GM21515 (cell line): ENCODE measurements around the gene IKBKE.

ENCODE experiments used
- ATAC-seq: cut with Tn5 transposase; IDR thresholded peaks from one replicate; pipeline ENCODE4 v1.9.1; 2021; ENCODE audit not compliant: unreplicated experiment

Gene IKBKE

GRCh38 chr1:206495011-206495461 is 24.8 kb downstream of the IKBKE start:
- no peak for ATAC-seq

GRCh38 chr1:206495493-206496046 is 25.3 kb downstream of the IKBKE start:
- peak; percentile 26 for ATAC-seq

GRCh38 chr1:206496131-206496793 is 26.0 kb downstream of the IKBKE start:
- peak; percentile 49 for ATAC-seq

DNA sequence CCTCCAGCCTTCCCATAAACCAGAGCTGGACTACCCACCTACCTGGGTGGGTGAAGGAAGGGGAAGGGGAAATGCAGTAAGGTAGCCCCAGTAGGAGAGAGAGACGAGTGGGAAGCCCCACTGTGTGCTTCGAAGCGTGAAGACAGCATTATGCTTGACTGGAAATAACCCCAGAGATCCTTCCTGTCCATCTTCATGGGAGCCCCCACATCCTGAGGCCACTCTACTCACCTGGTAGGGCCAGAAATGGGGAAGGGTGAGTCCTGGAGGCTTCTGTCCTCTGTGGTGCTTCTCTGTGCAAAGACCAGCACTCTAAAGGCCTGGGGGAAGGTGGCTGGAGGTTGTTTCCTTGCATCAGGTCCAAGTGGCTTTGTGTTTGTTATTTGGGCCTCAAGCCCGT is 27.1 kb downstream of the IKBKE start:
- no peak for ATAC-seq

DNA sequence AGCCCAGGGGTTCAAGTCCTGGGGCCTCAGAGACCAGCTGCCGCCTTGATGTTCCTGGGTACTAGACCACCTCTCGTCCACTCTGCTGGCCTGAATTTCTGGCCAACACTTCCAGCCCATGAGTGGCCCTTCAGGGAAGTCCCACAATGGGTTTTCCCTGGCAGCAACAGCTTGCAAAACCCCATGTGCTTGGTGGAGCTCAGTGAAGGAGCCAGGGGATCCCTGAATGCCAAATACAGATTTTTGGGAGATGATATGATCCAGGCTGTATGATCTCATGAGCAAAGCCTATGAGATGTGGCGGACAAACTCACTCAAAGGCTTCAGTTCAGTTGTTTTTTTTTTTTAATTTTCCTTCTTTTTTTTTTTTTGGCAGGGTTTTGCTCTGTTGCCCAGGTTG is 27.5 kb downstream of the IKBKE start:
- ATAC-seq: no peak

- ATAC-seq: no peak
Observed at GRCh38 chr1:206498685-206499084, 28.4 kb downstream of the IKBKE start.

- no peak for ATAC-seq
Observed at GRCh38 chr1:206500046-206500445, 29.8 kb downstream of the IKBKE start.

DNA sequence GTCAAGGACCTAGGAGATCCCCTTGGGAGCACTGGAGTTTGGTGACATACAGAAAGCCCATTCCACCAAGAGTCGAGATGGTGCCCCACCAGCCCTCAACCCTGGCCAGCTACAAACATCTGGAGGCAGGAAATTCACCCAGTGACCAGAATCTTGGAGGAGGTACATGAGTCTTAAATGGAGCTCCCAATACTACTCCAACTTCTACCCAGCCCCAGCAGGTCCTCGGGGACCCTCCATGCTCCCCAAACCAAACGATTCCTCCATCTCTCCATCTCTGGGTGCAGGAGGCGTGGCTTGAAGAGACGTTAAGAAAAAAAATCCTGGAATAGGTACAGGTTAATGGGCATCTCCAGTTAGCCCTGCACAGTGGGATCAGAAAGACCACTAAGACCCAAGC is 31.6 kb downstream of the IKBKE start:
- ATAC-seq: no peak

DNA sequence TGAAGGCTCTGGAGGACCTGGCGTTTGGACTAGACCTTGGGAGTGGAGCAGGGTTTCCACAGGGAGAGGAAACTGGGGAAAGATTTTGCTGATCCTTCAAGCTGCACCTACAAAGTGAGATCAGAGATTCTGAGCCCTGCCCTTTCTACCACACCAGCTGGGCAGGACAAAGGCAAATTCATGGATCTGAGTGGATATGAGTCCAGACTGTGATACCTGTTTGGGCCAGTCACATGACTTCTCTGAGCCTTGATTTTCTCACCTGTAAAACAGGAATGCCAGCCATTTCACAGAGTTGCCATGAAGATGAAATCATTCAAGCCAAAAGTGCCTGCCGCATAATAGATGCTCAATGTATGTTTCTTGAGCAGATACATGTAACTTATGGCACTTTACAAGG is 32.1 kb downstream of the IKBKE start:
- ATAC-seq: no peak

- ATAC-seq: no peak
Observed at GRCh38 chr1:206502812-206503211, 32.5 kb downstream of the IKBKE start.

DNA sequence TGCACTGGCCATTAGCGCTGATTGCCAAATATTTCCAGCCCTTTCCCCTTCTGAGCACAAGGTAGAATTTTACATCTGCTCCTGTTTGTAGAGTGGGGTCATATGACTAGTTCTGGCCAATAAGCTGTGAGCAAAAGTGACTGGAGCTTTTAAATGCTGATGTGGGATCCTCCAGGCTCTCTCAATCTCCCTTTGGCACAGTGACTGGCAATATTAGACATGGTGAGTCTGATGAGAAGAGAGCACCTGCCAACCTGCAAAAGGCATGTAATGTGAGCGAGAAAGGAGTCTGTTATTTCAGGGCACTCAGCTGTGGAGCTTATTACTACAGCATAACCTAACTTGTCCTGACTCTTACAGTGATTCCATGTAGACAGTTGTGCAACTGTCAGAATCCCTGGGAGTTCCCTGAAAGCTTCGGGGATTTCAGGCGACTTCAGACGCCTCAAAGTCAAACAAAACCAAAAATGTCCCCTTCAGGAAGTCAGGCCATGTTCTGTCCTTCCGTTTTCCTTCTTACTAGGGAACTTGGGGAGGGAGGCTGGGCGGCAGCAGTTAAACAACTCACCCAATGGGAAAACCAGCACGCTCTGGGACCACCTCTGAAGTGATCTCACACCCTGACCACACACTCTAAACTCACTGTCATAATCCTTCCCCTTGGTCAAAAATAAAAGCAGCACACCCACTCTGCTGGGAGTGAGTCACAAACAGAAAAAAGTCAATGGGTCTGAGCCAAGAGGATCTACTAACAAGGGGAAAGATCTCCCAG is 33.5 kb downstream of the IKBKE start:
- ATAC-seq: peak; percentile 50

GRCh38 chr1:206504363-206504713 is 34.1 kb downstream of the IKBKE start:
- ATAC-seq: no peak

DNA sequence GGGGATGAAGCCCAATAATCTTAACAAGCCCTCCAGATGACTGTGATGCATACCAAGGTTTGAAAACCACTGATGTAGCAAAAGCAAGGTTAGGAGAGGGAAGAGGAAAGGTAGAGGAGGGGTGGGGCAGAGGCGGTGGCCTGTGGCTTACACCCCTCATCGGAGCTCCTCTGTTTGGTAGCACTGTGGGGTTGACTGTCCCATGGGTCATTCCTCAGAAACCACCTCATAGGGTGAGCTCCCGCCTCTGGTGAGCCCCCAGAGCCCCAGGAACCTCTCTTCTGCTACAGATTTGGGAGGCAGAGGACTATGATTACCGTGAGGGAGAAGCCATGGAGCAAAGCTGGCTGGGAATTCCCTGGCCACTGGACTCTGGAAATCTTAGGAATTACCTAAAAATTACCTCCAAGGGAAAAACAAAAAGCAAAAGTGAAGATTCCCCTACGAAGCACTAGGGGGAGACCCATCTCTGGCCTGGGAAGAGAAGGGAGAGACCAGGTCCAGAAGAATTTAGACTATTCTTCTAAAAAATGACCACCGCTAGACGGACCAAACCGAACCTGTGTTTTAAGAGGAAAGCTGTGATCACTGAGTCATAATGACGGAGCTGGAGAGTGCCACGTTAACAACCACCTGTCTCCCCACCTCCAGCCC is 35.6 kb downstream of the IKBKE start:
- ATAC-seq: no peak

DNA sequence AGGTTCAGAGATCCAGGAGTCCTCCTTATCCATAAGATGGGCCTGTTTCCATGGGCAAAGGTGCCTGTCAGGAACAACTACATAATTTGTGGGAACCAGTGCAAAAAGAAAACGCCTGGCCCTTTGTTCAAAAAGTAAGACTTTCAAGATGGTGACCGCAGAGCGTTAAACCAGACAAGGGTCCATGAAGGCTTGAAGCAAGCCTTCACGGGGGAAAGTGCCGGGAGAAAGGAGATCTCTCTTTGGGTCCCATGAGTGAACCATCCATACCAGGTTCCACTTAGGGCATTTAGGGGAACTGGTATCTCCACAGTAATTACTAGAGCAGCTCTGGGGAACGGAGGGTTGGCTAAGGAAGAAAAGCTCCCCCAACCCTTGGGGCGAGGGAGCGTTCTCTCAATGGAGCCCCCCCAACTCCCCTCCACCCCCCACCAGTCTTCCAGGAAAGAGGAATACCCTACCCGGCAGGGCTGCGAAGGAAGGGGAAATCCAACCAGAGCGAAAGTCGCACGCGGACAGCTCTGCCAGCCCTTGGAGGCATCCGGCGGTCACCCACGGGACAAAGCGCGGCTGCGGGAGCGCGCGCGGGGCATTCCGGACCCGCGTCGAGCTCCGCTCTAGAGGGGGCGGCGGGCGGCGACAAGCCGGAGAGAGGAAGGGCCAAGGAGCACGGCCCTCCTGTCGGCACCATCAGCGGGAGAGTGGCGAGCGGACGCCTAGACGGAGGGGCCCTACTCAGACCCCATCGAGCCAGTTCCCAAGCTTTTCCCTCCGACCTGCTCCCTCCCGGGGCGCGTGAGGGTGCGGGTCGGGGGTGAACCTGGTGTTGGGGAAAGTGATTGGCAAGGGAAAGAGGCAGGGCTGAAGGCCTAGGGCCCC is 36.4 kb downstream of the IKBKE start:
- peak; percentile 14 for ATAC-seq

DNA sequence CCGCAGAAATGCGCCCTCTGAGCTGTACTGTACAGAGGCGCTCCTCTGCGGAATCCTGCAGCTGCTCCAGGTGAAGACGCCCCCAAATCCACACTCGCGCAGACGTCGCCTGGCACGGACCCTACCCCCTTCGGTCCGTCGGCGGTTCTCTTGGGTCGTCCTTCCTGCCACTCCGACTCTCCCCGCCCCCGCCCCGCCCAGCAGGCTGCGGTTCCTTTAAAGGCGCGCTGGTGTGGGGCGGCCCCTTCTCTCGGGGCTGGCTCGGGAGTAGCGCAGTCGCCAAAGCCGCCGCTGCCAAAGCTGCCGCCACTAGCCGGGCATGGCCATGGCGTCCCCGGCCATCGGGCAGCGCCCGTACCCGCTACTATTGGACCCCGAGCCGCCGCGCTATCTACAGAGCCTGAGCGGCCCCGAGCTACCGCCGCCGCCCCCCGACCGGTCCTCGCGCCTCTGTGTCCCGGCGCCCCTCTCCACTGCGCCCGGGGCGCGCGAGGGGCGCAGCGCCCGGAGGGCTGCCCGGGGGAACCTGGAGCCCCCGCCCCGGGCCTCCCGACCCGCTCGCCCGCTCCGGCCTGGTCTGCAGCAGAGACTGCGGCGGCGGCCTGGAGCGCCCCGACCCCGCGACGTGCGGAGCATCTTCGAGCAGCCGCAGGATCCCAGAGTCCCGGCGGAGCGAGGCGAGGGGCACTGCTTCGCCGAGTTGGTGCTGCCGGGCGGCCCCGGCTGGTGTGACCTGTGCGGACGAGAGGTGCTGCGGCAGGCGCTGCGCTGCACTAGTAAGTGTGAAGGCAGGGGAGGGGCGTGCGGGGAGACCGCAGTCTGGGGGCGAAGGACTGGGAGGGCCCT is 37.2 kb downstream of the IKBKE start, which contains the start of gene RASSF5:
Gene RASSF5, plus strand, starts transcription at position 248 of the 846 bp plus-strand sequence. Its CDS starts 72 bp downstream, at position 320.
- ATAC-seq: peak; percentile 53

- ATAC-seq: no peak
Observed at GRCh38 chr1:206508130-206508889, 38.0 kb downstream of the IKBKE start.

GRCh38 chr1:206508956-206509355 is 38.7 kb downstream of the IKBKE start:
- no peak for ATAC-seq

DNA sequence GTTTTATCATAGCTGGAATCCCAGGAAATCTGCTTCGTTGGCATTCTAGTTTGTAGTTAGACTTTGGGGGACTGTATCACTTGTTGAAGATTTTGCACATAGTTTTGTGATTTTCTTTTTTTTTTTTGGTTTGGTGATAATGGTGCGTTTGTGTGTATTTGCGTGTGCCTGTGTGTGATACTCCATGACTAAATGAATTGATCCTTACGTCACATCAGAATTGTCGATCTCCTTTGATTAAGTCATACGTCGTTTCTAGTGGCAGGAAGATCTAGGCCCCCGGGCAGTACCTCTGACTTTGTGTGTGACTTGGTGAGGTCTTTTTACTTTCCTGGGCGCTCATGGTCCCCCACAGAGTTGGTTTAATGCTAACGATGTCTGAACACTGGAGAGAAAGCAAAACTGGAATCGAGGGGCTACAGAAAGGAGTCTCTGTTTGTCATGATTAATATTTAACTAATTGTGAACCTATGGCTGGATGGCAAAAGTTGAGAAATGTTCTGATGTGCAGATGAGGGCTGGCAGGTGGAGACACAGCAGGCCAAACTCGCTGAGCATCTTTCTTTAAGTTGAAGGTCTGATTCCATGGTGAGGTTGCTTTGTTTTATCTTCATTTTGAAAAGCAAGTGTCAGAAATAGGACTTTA is 39.5 kb downstream of the IKBKE start:
- no peak for ATAC-seq

DNA sequence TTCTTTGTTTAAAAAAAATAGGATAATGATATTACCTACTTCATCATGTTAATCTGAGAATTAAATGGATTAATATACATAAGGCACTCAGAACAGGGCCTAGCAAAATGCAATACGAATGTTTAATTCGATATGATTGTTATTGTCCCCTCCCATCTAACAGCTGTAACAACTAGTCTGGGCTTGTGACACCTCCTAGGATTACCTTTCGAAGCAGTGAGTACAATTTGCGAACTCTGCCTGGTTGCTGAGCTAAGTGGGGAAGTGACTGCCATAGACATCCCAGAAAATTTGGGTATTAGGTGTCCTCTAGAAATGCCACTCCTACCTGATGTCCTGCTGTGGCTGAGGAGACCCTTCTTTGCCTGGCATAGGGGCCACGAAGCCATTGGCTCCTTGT is 40.1 kb downstream of the IKBKE start:
- no peak for ATAC-seq
